HG02610 (cell line): Measurements from ENCODE around the gene PUS7L.

Experiments used
- ATAC-seq: cut with Tn5 transposase; IDR thresholded peaks from one replicate; pipeline ENCODE4 v1.9.1; 2021; ENCODE audit warnings: mild to moderate bottlenecking, moderate library complexity; ENCODE audit not compliant: unreplicated experiment

Gene PUS7L

DNA sequence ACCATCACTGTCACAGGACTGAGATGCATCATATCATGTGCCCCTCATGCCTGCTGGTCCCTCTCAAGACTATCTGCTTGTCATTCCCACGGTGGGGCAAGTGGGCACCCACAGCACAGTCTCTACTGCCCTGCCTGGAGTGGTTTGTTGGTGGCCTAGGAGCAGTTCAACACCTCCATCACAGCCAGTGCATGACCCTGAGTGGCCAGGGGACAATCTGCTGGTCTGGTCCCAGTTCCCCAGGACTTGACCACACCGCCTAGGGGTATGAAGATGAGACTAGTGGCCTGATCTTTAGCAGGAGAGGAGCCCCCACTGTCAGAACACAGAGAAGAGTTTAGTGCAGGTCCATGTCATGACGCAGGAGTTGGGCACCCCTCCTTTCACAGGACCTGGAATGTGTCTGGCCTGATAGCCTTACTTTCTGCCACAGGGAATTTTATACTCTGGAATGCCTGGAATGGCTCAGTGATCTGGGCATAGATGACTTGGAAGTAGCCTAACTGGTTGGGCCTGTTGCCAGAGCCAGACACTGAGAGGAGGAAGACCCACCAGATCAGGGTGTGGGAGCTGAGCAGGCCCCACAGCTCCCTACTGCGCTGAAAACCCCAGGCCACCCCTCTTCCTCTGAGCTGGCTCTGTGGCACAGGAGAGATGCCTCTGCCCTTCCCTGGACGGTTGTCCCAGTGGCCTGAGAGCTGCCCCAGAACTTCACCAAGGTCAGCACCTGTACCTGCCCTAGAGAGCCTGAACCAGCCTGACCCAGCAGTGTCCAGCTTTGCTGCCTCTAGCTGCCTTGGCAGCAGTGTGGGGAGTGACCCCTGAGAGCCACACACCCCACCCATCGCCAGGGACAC is 83.3 kb downstream of the PUS7L start:
- no peak for ATAC-seq

- no peak for ATAC-seq
These were observed 89.2 kb downstream of the PUS7L start for GRCh38 chr12:43669373-43669772.
